Choroid plexus epithelial cell (primary cell): ENCODE results near the gene MPG.
"Not testable (repeated sequence)": the region's sequence is repeated elsewhere in the genome, so short reads cannot be mapped to it uniquely, and the experiment has no call there.

Source experiments
- DNase-seq: peaks from one replicate; pipeline ENCODE4 v3.0.0-alpha.2; 2010; ENCODE audit warnings: low read depth
- H3K4me3 ChIP-seq: 2 replicates; pipeline ENCODE4 v1.5.1; 2011; ENCODE audit warnings: low read depth, mild to moderate bottlenecking, control low read depth, low read length, moderate library complexity
- TF ChIP-seq, protein P1 (sequence below): conservative IDR thresholded peaks from 2 replicates; pipeline ENCODE4 v1.5.1; 2011; ENCODE audit warnings: low read depth, mild to moderate bottlenecking, control low read depth, inconsistent platforms, low read length, moderate library complexity

Gene MPG

DNA sequence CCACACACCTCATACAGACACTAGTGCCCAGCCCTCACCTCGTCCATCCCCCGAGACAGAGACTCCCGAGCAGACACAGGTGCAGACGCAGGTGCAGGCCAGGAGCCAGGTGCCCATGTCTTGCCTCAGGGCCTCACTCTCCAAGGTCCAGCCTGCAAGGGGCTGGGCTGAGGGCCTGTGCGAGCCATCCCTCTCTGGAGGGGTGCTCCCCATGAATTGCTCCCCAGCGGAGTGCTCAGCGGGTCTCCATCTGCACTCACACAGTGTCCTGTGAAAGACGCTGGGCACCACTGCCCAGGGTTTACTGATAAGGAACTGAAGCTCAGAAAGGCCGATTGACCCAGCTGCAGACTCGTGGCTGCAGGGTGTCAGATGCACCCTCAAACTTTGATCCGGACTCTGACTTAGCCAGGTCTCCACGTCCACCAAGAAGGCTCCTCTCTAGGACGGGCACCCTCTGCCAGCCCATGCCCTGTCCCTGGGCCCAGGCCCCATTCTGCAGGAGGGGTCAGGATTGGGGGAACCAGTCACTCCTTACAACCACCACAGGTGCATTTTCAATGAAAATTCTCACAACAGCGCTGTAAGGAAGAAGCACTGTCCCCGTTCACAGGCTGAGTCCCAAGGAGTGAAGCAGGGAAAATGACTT is 41.6 kb upstream of the MPG start:
- no peak for DNase-seq
- TF ChIP-seq, protein P1, sequence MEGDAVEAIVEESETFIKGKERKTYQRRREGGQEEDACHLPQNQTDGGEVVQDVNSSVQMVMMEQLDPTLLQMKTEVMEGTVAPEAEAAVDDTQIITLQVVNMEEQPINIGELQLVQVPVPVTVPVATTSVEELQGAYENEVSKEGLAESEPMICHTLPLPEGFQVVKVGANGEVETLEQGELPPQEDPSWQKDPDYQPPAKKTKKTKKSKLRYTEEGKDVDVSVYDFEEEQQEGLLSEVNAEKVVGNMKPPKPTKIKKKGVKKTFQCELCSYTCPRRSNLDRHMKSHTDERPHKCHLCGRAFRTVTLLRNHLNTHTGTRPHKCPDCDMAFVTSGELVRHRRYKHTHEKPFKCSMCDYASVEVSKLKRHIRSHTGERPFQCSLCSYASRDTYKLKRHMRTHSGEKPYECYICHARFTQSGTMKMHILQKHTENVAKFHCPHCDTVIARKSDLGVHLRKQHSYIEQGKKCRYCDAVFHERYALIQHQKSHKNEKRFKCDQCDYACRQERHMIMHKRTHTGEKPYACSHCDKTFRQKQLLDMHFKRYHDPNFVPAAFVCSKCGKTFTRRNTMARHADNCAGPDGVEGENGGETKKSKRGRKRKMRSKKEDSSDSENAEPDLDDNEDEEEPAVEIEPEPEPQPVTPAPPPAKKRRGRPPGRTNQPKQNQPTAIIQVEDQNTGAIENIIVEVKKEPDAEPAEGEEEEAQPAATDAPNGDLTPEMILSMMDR = no peak
- no peak overlapping the region for H3K4me3 ChIP-seq

DNA sequence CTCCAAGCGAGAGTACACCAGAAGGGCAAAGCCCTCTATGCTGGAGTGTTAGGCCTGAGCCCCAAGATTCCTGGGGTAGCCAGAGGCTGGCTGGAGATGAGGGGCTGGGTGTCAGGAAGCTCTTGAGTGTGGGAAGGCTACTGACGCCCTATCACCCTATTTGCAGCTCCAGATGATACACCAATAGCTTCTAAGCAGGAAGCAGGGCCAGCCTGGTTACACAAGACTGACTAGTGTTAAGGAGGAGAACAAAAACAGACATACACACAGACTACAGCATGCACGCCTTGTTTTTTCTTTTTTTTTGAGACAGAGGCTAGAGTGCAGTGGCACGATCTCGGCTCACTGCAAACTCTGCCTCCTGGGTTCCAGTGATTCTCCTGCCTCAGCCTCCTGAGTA is 40.5 kb upstream of the MPG start:
- TF ChIP-seq, protein P1 = no peak
- H3K4me3 ChIP-seq = no peak overlapping the region
- DNase-seq = peak; percentile 50

DNA sequence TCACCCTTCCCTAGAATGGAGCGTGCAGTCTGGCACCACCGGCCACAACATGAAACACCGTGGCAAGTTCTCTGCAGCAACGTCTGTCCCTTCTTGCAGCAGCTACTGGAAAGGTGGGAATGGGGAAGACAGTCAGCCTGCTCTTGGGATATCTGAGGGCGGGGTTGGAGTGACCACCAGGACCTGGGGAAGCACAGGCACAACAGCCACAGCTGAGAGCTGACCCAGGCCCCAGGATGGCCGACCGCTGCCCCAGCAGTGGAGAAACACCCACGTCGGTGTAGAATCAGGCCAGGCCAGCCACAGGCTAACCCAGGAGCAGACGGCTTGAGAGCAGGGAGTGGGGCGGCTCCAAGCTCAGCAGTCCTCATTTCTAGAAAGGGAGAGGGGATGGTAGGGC is 39.8 kb upstream of the MPG start:
- DNase-seq, H3K4me3 ChIP-seq: not testable (repeated sequence)

DNA sequence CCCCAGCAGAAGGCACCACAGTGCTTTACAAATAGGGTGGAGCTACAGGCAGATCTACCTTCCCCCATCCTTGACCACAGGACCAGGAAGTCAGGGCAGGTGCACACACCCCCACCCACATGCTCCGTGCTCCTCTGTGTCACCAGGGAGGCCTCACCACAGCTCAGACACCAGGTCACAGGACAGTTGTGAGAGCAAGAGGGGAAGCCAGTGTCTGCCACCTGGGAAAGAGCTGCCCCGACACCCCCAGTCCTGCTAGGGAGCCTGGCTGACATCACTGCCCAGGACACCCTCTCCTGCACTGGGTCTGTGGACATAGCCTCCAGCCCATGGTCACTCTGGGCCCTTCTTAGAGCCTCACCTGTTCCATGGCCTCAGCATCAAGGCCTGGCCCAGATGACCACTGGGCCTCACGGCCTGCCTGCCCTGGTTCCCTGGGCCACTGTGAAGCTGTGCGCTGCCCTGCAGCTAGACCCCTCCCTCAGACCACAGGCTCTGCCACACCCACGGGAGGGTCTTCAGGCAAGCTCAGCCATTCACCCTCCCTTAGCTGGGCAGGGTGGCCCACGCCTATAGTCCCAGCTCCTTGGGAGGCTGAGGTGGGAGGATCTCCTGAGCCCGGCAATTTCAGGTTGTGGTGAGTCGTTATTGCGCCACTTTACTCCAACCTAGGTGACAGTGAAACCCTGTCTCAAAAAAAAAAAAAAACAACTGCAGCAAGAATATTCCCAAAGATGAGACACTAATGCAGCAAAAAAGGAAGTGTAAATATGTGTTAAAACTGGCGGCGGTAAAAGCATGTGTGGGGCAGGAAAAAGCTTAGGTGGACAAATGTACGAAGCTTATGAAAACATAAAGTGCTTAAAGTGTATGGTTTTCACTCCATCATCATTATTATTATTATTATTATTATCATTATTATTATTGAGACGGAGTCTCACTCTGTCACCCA is 38.8 kb upstream of the MPG start:
- no peak overlapping the region for H3K4me3 ChIP-seq
- TF ChIP-seq, protein P1 = no peak
- no peak for DNase-seq

DNA sequence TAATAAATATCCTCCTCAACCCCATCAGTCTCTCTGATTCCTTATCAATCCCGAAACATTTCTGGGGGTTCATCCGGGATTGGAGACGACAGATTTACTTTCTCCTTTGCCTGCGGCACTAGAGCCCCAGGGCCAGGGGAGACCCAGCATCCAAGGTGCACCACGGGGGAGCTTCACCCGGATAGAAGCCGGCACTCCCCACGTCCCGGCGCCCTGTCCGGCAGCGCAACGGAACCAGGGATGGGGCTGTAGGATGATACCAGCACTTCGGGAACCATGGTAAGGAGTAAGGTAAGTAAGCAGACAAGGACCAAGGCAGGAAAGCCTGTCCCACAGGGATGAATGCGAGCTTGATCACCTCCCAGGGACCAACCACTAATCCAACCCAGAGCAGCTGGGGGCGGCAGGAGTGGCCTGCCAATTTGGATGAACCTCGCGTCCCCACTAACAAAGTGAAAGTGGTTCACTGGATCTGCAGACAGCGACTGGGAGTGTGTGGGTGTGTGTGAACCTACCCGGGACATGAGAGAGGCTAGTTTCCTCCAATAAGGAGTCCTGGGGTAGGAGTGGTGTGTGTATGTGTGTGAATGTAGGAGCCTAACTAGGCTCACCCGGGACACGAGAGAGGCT is 36.5 kb upstream of the MPG start:
- H3K4me3 ChIP-seq = no peak overlapping the region
- TF ChIP-seq, protein P1 = no peak
- no peak for DNase-seq

DNA sequence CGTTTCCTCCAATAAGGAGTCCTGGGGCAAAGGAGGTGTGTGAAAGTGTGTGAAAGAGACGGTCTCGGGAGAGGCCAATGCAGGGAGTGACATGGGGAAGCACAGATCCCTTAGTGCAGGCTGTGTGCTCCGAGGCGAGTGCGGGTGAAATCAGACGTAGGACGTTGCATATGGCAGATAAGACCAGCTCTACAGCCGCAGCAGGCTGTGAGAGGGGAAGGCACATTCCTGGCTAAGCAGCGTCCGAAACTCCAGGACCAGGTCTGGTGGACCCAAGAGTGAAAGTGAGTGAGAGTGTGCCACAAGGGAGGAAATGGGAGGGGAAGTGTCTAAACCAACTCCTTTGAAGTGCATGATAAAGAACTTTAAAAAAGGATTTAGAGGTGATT is 36.0 kb upstream of the MPG start:
- TF ChIP-seq, protein P1 = no peak
- no peak overlapping the region for H3K4me3 ChIP-seq
- DNase-seq = no peak

DNA sequence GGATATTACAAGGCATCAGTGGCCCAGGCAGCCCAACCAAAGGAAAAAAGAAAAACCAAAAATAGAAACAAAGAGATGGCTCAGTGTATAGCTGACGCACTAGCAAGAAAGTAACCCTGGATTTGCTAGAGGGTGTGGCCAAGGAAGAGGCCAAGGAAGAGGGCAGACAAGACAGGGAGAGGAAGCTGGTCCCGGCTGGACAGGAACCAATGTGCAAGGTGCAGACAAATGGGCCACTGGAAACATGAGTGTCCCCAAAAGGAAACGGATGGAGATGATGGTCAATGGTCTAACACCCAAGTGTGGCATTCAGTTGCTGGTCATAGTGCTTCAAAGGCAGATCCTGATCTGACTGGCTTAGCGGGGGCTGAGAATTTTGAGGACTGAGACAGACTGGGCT is 35.3 kb upstream of the MPG start:
- TF ChIP-seq, protein P1 = no peak
- no peak for DNase-seq
- H3K4me3 ChIP-seq = no peak overlapping the region
